Duodenal mucosa (tissue), 2 donors: Measurements from ENCODE around the gene IL6R.
A peak's percentile ranks its signal among the peaks of the same experiment; 100 is the strongest.
"Not testable (repeated sequence)": the region's sequence is repeated elsewhere in the genome, so short reads cannot be mapped to it uniquely, and the experiment has no call there.

Experiments used
- H3K27ac ChIP-seq: one replicate; pipeline ENCODE4 v1.7.0; 2013; ENCODE audit warnings: low read depth, low read length
- H3K27me3 ChIP-seq, 2 donors: one replicate each; pipeline ENCODE4 v1.7.0; 2013; ENCODE audit warnings: low read length in 2 of 2, control low read depth in 1 of 2; ENCODE audit not compliant: insufficient read depth in 2 of 2, control insufficient read depth in 1 of 2
- H3K36me3 ChIP-seq, 2 donors: one replicate each; pipeline ENCODE4 v1.7.0; 2013; ENCODE audit warnings: low read length in 2 of 2, control low read depth in 1 of 2; ENCODE audit not compliant: insufficient read depth in 2 of 2, control insufficient read depth in 1 of 2
- H3K4me1 ChIP-seq, 2 donors: one replicate each; pipeline ENCODE4 v1.7.0; 2013; ENCODE audit warnings: low read length in 2 of 2, control low read depth in 1 of 2; ENCODE audit not compliant: insufficient read depth in 2 of 2, control insufficient read depth in 1 of 2
- H3K4me3 ChIP-seq, 2 donors: one replicate each; pipeline ENCODE4 v1.7.0; 2013; ENCODE audit warnings: low read length in 2 of 2, low read depth in 1 of 2
- H3K9ac ChIP-seq, 2 donors: one replicate each; pipeline ENCODE4 v1.7.0; 2013; ENCODE audit warnings: low read length in 2 of 2, low read depth in 1 of 2
- H3K9me3 ChIP-seq, 2 donors: one replicate each; pipeline ENCODE4 v1.7.0; 2013; ENCODE audit warnings: low read length in 2 of 2, control low read depth in 1 of 2; ENCODE audit not compliant: control insufficient read depth in 1 of 2

IL6R gene

GRCh38 chr1:154416471-154417337, 11.6 kb downstream of the IL6R start:
- Histone ChIP-seq H3K4me1 (peaks cover 42 to 47% of the 10 kb centered on the region in 2 donors), H3K27me3 (no peaks in the 10 kb centered on the region), H3K9me3 (no peaks in the 10 kb centered on the region), H3K27ac (no peak overlapping the region), H3K4me3 (no peak overlapping the region), H3K36me3 (peaks cover 0 to 2% of the 10 kb centered on the region in 2 donors), H3K9ac (no peak overlapping the region)

GRCh38 chr1:154417338-154417608, 12.1 kb downstream of the IL6R start:
- H3K4me1 ChIP-seq = peaks cover 44 to 50% of the 10 kb centered on the region in 2 donors
- no peaks in the 10 kb centered on the region for H3K9me3 ChIP-seq
- no peak overlapping the region for H3K9ac ChIP-seq
- H3K27ac ChIP-seq = no peak overlapping the region
- H3K27me3 ChIP-seq = no peaks in the 10 kb centered on the region
- H3K4me3 ChIP-seq = no peak overlapping the region
- peaks cover 0 to 2% of the 10 kb centered on the region in 2 donors for H3K36me3 ChIP-seq

GRCh38 chr1:154418062-154418921, 13.1 kb downstream of the IL6R start:
- Histone ChIP-seq H3K9me3 (no peaks in the 10 kb centered on the region), H3K27me3 (no peaks in the 10 kb centered on the region), H3K4me1 (peaks cover 49 to 58% of the 10 kb centered on the region in 2 donors), H3K27ac (peak overlapping the region; percentile 89), H3K4me3 (peak overlapping the region in 1 of 2 donors; percentile 23), H3K9ac (peak overlapping the region; percentile 43 to 68), H3K36me3 (peaks cover 0 to 2% of the 10 kb centered on the region in 2 donors)

- peak overlapping the region; percentile 44 to 68 for H3K9ac ChIP-seq
- peak overlapping the region; percentile 89 for H3K27ac ChIP-seq
- peaks cover 56 to 61% of the 10 kb centered on the region in 2 donors for H3K4me1 ChIP-seq
- no peaks in the 10 kb centered on the region for H3K27me3 ChIP-seq
- H3K9me3 ChIP-seq = no peaks in the 10 kb centered on the region
- H3K4me3 ChIP-seq = peak overlapping the region; percentile 21 to 23
- no peaks in the 10 kb centered on the region for H3K36me3 ChIP-seq
These were observed 13.9 kb downstream of the IL6R start for GRCh38 chr1:154418923-154419619.

GRCh38 chr1:154419620-154420571, 14.8 kb downstream of the IL6R start:
- H3K27me3 ChIP-seq = no peaks in the 10 kb centered on the region
- no peaks in the 10 kb centered on the region for H3K9me3 ChIP-seq
- peak overlapping the region; percentile 44 to 68 for H3K9ac ChIP-seq
- H3K36me3 ChIP-seq = no peaks in the 10 kb centered on the region
- peak overlapping the region; percentile 89 for H3K27ac ChIP-seq
- H3K4me3 ChIP-seq = peak overlapping the region; percentile 1 to 32
- H3K4me1 ChIP-seq = peaks cover 59 to 67% of the 10 kb centered on the region in 2 donors

- peaks cover 57 to 67% of the 10 kb centered on the region in 2 donors for H3K4me1 ChIP-seq
- H3K27me3 ChIP-seq = no peaks in the 10 kb centered on the region
- H3K9ac ChIP-seq = no peak overlapping the region
- no peak overlapping the region for H3K4me3 ChIP-seq
- peak overlapping the region; percentile 0 for H3K27ac ChIP-seq
- no peaks in the 10 kb centered on the region for H3K9me3 ChIP-seq
- no peaks in the 10 kb centered on the region for H3K36me3 ChIP-seq
These were observed 16.1 kb downstream of the IL6R start for GRCh38 chr1:154420961-154421924.

GRCh38 chr1:154422049-154422448, 16.9 kb downstream of the IL6R start:
- H3K9me3 ChIP-seq, H3K27ac ChIP-seq, H3K36me3 ChIP-seq, H3K4me3 ChIP-seq, H3K9ac ChIP-seq, H3K27me3 ChIP-seq: not testable (repeated sequence)
- H3K4me1 ChIP-seq = peaks cover 57 to 64% of the 10 kb centered on the region in 2 donors

- no peak overlapping the region for H3K4me3 ChIP-seq
- no peaks in the 10 kb centered on the region for H3K36me3 ChIP-seq
- no peaks in the 10 kb centered on the region for H3K27me3 ChIP-seq
- H3K27ac ChIP-seq = no peak overlapping the region
- no peaks in the 10 kb centered on the region for H3K9me3 ChIP-seq
- H3K4me1 ChIP-seq = peaks cover 57 to 66% of the 10 kb centered on the region in 2 donors
- no peak overlapping the region for H3K9ac ChIP-seq
These were observed 17.4 kb downstream of the IL6R start for GRCh38 chr1:154422521-154422920.
